H9 (cell line): ENCODE measurements around the gene MLC1. TPM values are rescaled to one million over a fixed set of nuclear protein-coding genes. Genes with fewer than 3 reads are reported as not detected.

Experiments
- DNase-seq: peaks from one replicate; pipeline ENCODE4 v3.0.0-alpha.2; 2017
- H2AFZ ChIP-seq: one replicate; pipeline ENCODE4 v1.6.1; 2013; ENCODE audit warnings: mild to moderate bottlenecking, low read length, control low read depth, moderate library complexity
- H2AK5ac ChIP-seq: 2 replicates; pipeline ENCODE4 v1.6.1; 2013; ENCODE audit warnings: low read length, control low read depth, mixed read lengths; ENCODE audit not compliant: insufficient read length
- H2BK120ac ChIP-seq: one replicate; pipeline ENCODE4 v1.6.1; 2013; ENCODE audit warnings: low read depth, mild to moderate bottlenecking, low read length, control low read depth, inconsistent platforms; ENCODE audit not compliant: poor library complexity, severe bottlenecking
- H2BK12ac ChIP-seq: 2 replicates; pipeline ENCODE4 v1.6.1; 2013; ENCODE audit warnings: low read length, control low read depth, mixed read lengths, low read depth; ENCODE audit not compliant: insufficient read length
- H2BK15ac ChIP-seq: 2 replicates; pipeline ENCODE4 v1.6.1; 2013; ENCODE audit warnings: low read depth, low read length, control low read depth
- H2BK20ac ChIP-seq: one replicate; pipeline ENCODE4 v1.6.1; 2013; ENCODE audit warnings: low read depth, mild to moderate bottlenecking, low read length, control low read depth, inconsistent platforms; ENCODE audit not compliant: poor library complexity, severe bottlenecking
- H2BK5ac ChIP-seq: 2 replicates; pipeline ENCODE4 v1.6.1; 2013; ENCODE audit warnings: low read length, control low read depth, mixed read lengths; ENCODE audit not compliant: insufficient read length
- H3K14ac ChIP-seq: 2 replicates; pipeline ENCODE4 v1.6.1; 2013; ENCODE audit warnings: low read length, control low read depth; ENCODE audit not compliant: insufficient read depth
- H3K18ac ChIP-seq: 2 replicates; pipeline ENCODE4 v1.6.1; 2013; ENCODE audit warnings: low read depth, mild to moderate bottlenecking, mixed read lengths, low read length, control low read depth; ENCODE audit not compliant: insufficient read length
- H3K23ac ChIP-seq: 2 replicates; pipeline ENCODE4 v1.6.1; 2013; ENCODE audit warnings: low read length, control low read depth, mixed read lengths, low read depth; ENCODE audit not compliant: insufficient read length
- H3K23me2 ChIP-seq: 2 replicates; pipeline ENCODE4 v1.6.1; 2013; ENCODE audit warnings: low read depth, mild to moderate bottlenecking, mixed read lengths, low read length, control low read depth; ENCODE audit not compliant: insufficient read length, poor library complexity, severe bottlenecking
- H3K27ac ChIP-seq: 2 replicates; pipeline ENCODE4 v1.5.1; 2013; ENCODE audit warnings: low read length, control low read depth, mixed read lengths, low read depth; ENCODE audit not compliant: insufficient read length
- H3K27me3 ChIP-seq: 2 replicates; pipeline ENCODE4 v1.6.1; 2013; ENCODE audit warnings: low read length, control low read depth, inconsistent platforms; ENCODE audit not compliant: insufficient read depth
- H3K4ac ChIP-seq: 2 replicates; pipeline ENCODE4 v1.6.1; 2013; ENCODE audit warnings: low read depth, mild to moderate bottlenecking, control low read depth, inconsistent platforms, low read length, moderate library complexity
- H3K4me1 ChIP-seq: 2 replicates; pipeline ENCODE4 v1.6.1; 2013; ENCODE audit warnings: low read length, control low read depth, inconsistent platforms; ENCODE audit not compliant: insufficient read depth
- H3K4me2 ChIP-seq: 2 replicates; pipeline ENCODE4 v1.6.1; 2013; ENCODE audit warnings: low read length, control low read depth, mixed read lengths; ENCODE audit not compliant: insufficient read length, insufficient read depth
- H3K56ac ChIP-seq: 2 replicates; pipeline ENCODE4 v1.6.1; 2013; ENCODE audit warnings: low read depth, mild to moderate bottlenecking, mixed read lengths, low read length, control low read depth; ENCODE audit not compliant: insufficient read length
- H3K79me1 ChIP-seq: 2 replicates; pipeline ENCODE4 v1.6.1; 2013; ENCODE audit warnings: low read depth, mild to moderate bottlenecking, moderate library complexity, low read length, control low read depth, inconsistent platforms; ENCODE audit not compliant: insufficient read depth, poor library complexity, severe bottlenecking
- H3K79me2 ChIP-seq: 2 replicates; pipeline ENCODE4 v1.6.1; 2013; ENCODE audit warnings: low read length, control low read depth, inconsistent platforms; ENCODE audit not compliant: insufficient read depth
- H3K9ac ChIP-seq: 2 replicates; pipeline ENCODE4 v1.6.1; 2013; ENCODE audit warnings: low read length, control low read depth, mixed read lengths; ENCODE audit not compliant: insufficient read length; ENCODE audit errors: extremely low read depth
- H3K9me3 ChIP-seq: one replicate; pipeline ENCODE4 v1.6.1; 2013; ENCODE audit warnings: low read depth, low read length, inconsistent platforms; ENCODE audit not compliant: control insufficient read depth
- H3T11ph ChIP-seq: one replicate; pipeline ENCODE4 v1.6.1; 2013; ENCODE audit warnings: mild to moderate bottlenecking, low read length, control low read depth, inconsistent platforms
- H4K20me1 ChIP-seq: one replicate; pipeline ENCODE4 v1.6.1; 2013; ENCODE audit not compliant: control insufficient read depth, insufficient read length, insufficient read depth
- H4K5ac ChIP-seq: 2 replicates; pipeline ENCODE4 v1.6.1; 2013; ENCODE audit warnings: low read depth, mild to moderate bottlenecking, mixed read lengths, low read length, control low read depth; ENCODE audit not compliant: insufficient read length
- H4K8ac ChIP-seq: replicated peaks from 2 replicates; pipeline ENCODE4 v1.6.1; 2013; ENCODE audit warnings: low read length, control low read depth, mixed read lengths, low read depth; ENCODE audit not compliant: insufficient read length
- H4K91ac ChIP-seq: 2 replicates; pipeline ENCODE4 v1.6.1; 2013; ENCODE audit warnings: low read depth, mild to moderate bottlenecking, moderate library complexity, mixed read lengths, low read length, control low read depth; ENCODE audit not compliant: insufficient read length
- H3K27ac Mint-ChIP-seq, 3 experiments: 2 replicates in 2 of 3; 3 replicates in 1 of 3; pipeline ENCODE4 v1.8.0; 2020 to 2021; ENCODE audit warnings: mixed read lengths in 3 of 3, mild to moderate bottlenecking in 1 of 3, moderate library complexity in 1 of 3
- H3K27me3 Mint-ChIP-seq: 2 replicates; pipeline ENCODE4 v1.8.0; 2021; ENCODE audit warnings: low read depth, mild to moderate bottlenecking, moderate library complexity, mixed read lengths
- H3K36me3 Mint-ChIP-seq, 3 experiments: 2 replicates in 2 of 3; 3 replicates in 1 of 3; pipeline ENCODE4 v1.8.0; 2020 to 2021; ENCODE audit warnings: low read depth in 3 of 3, mixed read lengths in 3 of 3; ENCODE audit not compliant: insufficient read depth in 1 of 3
- H3K4me1 Mint-ChIP-seq, 2 experiments: 2 replicates each; pipeline ENCODE4 v1.8.0; 2020; ENCODE audit warnings: mixed read lengths in 2 of 2
- H3K4me3 Mint-ChIP-seq, 2 experiments: 2 replicates in 1 of 2; 3 replicates in 1 of 2; pipeline ENCODE4 v1.8.0; 2020 to 2021; ENCODE audit warnings: mild to moderate bottlenecking in 2 of 2, mixed read lengths in 2 of 2, moderate library complexity in 1 of 2
- H3K9me3 Mint-ChIP-seq, 2 experiments: 2 replicates in 1 of 2; 3 replicates in 1 of 2; pipeline ENCODE4 v1.8.0; 2020; ENCODE audit warnings: mild to moderate bottlenecking in 2 of 2, mixed read lengths in 2 of 2, moderate library complexity in 1 of 2
- CTCF ChIP-seq: fragments of 200-600 bp; sonication (generic); conservative IDR thresholded peaks from 3 replicates; pipeline ENCODE4 v1.8.0; 2021; ENCODE audit warnings: antibody characterized with exemption, mild to moderate bottlenecking
- WGBS: extraction: QIAGEN DNeasy Blood & Tissue Kit; methylation state at CpG from one replicate; pipeline ENCODE4 v1.1.7; 2013; ENCODE audit warnings: missing lambda C conversion rate, low lambda C conversion rate, mixed read lengths; ENCODE audit not compliant: insufficient read length; ENCODE audit errors: extremely low coverage; 5-methylcytosine and 5-hydroxymethylcytosine counted together
- total RNA-seq: library from RNA; stranded (reverse); gene quantifications from 2 replicates; pipeline ENCODE4 v1.2.1, GENCODE V29; 2021

MLC1 gene
- total RNA-seq, 1 experiment from 2014 or later, result not detected

GRCh38 chr22:50047346-50047745 is 37.9 kb downstream of the MLC1 start:
- Histone ChIP-seq H3K4me2 (no peak overlapping the region), H2BK120ac (no peak overlapping the region), H3K9me3 (no peaks in the 10 kb centered on the region), H2BK5ac (no peak overlapping the region), H4K5ac (no peak overlapping the region), H2BK20ac (no peak overlapping the region), H3K27ac (no peak overlapping the region), H2BK15ac (no peak overlapping the region), H3K79me2 (no peaks in the 10 kb centered on the region), H2BK12ac (no peak overlapping the region), H3K9ac (no peak overlapping the region), H3T11ph (no peak overlapping the region), H3K27me3 (no peaks in the 10 kb centered on the region), H2AK5ac (no peak overlapping the region), H3K4ac (no peak overlapping the region), H2AFZ (no peak overlapping the region), H4K8ac (no peak overlapping the region), H3K18ac (no peak overlapping the region), H3K56ac (no peak overlapping the region), H4K91ac (no peak overlapping the region), H3K4me1 (no peaks in the 10 kb centered on the region), H3K23ac (no peak overlapping the region), H4K20me1 (no peaks in the 10 kb centered on the region), H3K23me2 (no peaks in the 10 kb centered on the region), H3K14ac (no peak overlapping the region; the same call in 1 of the 2 replicates), H3K79me1 (no peaks in the 10 kb centered on the region)
- Mint-ChIP-seq H3K27me3 (peaks cover 12% of the 10 kb centered on the region), H3K27ac (no peak overlapping the region), H3K36me3 (no peaks in the 10 kb centered on the region), H3K9me3 (no peaks in the 10 kb centered on the region; a peak in 1 of 5 replicates), H3K4me1 (no peaks in the 10 kb centered on the region), H3K4me3 (no peak overlapping the region)
- DNase-seq, result no peak
- no CpG with 5 or more reads among the region's 16 CpGs for WGBS
- no peak for TF ChIP-seq CTCF
